Stimulated activated CD4-positive, alpha-beta T cell treated with anti-CD3 and anti-CD28 coated beads, TNF-alpha, amount 100 ng/mL, for 48 hours (primary cell): ENCODE measurements around the gene ATG14.
"Not testable (repeated sequence)": the region's sequence is repeated elsewhere in the genome, so short reads cannot be mapped to it uniquely, and the experiment has no call there.

Experiments
- DNase-seq, 3 donors: peaks; one replicate each; pipeline ENCODE4 v3.0.0-alpha.2; 2020; ENCODE audit warnings: low read depth in 3 of 3

Gene ATG14

DNA sequence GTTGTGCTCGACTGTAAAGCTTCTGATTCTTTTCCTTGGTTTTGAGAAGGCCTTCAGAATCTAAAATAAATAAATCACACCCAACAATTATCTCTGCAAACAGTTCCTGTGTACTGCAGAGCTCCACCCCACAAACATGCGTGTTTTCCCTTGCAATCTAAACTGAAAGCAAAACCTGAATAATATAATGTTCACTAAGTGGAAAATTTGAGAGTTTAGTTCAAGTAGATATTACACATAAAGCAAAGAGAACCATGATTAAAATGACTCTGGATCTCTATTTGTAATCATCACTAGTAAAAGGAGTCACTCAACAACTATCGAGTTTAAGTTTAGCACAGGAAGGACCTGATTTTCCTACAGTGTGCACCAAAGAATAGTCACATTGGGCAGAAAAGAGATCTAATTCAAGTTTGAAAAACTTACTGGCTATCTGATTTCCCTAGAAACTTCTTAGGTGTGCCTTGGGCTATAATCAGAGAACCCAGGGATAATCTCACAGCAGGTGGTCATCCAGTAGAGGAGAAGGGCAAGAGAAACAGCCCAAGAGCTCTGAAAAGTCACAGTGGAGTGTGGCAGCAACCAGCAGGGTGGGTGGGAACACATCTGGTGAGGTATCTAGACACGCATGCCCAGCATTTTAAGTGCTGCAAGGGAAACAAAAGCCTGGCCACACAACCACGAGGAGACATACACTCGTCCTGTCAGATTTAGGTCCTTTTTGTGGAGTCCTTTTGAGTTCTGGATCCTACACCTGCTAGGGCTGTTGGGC is 25.4 kb downstream of the ATG14 start:
- no peak for DNase-seq

GRCh38 chr14:55384536-55384935 is 27.1 kb downstream of the ATG14 start:
- DNase-seq: no peak

GRCh38 chr14:55383541-55384140 is 28.0 kb downstream of the ATG14 start:
- DNase-seq: no peak

DNA sequence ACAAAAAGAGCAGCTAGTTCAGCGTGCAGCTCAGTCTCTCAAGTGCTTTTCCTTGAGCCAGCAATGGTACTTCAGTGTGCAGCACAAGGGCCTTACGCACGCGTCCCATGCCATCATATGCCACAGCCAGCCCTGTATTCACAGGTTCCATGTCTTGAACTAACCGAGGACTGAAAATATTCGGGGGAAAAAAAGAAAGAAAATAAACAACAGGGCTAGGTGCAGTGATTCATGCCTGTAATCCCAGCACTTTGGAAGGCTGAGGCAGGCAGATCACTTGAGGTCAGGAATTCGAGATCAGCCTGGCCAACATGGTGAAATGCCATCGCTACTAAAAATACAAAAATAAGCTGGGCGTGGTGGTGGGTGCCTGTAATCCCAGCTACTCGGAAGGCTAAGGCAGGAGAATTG is 28.6 kb downstream of the ATG14 start:
- not testable (repeated sequence) for DNase-seq

DNA sequence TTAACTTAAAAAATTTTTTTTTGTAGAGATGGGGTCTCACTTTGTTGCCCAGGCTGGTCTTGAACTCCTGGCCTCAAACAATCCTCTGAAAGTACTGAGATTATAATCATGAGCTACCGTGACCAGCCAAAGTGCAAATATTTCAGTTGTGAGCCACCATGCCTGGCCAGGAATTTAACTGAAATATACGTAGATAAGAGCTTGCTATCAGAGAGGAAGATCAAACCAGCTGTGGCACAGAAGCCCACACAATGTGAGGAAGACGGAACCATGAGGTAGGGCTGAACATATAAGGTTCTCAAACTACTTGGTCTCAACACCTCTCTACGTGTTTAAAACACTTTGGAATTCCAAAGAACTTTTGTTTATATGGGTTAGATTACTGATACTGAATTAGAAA is 29.1 kb downstream of the ATG14 start:
- no peak for DNase-seq

DNA sequence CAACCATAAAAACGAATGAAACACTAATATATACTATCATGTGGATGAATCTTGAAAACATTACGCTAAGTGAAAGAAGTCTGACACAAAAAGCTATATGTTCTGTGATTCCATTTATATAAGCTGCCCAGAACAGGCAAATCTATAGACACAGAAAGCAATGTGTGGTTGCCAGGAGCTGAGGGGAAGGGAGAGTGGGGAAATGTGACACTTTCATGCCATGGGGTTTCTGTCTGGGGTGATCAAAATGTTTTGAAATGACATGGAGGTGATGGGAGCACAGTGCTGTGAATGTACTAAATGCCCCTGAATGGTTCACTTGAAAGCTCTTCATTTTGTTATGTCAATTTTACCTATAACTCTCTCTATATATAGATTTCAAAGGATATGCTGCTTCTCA is 30.1 kb downstream of the ATG14 start:
- no peak for DNase-seq

- DNase-seq: no peak
Observed at GRCh38 chr14:55381040-55381439, 30.6 kb downstream of the ATG14 start.

- DNase-seq: no peak
Observed at GRCh38 chr14:55377236-55377635, 34.4 kb downstream of the ATG14 start.

- no peak for DNase-seq
Observed at GRCh38 chr14:55374771-55375170, 36.9 kb downstream of the ATG14 start.

GRCh38 chr14:55373784-55374705 is 37.6 kb downstream of the ATG14 start:
- DNase-seq: no peak

DNA sequence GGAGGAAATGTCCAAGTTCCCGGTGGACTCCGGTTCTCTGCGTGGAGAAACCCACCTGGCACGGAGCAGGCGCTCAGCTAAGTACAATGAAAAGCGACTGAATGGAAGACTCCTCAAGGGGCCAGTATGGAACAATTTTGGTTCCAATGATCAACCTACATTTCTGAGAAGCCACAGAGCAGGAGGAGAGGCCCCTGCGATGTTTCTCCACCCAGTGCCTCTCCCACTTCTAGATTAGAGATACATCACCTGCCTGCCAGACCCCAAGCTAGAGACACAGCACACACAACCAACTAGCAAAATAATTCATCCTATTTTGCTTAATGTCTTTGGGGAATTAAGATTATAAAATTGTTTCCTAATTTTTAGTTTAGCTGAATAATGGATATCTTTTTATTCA is 38.8 kb downstream of the ATG14 start:
- no peak for DNase-seq

DNA sequence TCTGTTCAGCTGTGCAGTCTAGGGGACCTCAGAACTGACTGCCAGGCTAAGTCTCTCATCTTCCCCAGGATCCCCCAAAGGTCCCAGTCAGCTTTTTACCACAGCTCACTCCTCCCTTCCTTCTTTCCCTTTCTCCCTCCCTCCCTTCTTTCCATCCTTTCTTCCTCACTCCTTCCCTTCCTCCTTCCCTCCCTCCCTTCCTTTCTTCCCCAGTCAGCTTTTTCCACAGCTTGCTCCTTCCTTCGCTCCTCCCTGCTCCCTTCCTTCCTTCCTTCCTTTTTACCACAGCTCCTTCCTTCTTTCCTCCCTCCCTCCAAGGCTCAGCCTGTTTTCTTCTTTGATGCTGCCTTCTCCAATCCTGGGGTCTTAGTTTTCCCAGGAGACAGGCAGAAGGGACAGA is 39.2 kb downstream of the ATG14 start:
- DNase-seq: no peak

DNA sequence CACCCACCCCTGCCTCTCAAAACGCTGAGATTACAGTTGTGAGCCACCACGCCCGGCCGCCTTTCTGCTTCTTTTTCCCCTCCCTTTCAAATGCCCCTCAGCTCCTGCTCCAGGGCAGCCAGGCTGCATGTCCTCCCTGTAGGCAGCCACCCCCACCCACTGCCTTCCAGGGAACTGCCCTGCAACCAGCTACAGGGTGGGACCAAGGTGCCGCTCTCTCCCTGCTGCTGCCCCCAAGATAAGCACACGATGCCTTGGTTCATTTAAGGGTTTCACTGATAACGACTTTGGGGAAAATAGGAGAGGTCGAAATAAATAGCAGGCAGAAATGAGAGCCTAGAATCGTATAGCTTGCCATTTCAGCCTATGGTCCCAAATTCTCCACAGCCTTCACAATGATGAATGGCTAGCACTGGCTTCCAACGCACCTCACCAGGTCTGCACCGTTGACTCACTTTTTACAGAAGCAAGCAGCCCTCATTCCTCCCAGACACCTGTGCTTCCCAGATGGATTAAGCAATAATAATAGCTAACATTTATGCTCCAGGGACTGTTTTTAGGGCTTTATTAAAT is 40.7 kb downstream of the ATG14 start:
- no peak for DNase-seq

- DNase-seq: no peak
Observed at GRCh38 chr14:55366271-55366670, 45.4 kb downstream of the ATG14 start.

GRCh38 chr14:55361190-55361589 is 50.4 kb downstream of the ATG14 start:
- DNase-seq: no peak

GRCh38 chr14:55359307-55359706 is 52.3 kb downstream of the ATG14 start:
- no peak for DNase-seq

DNA sequence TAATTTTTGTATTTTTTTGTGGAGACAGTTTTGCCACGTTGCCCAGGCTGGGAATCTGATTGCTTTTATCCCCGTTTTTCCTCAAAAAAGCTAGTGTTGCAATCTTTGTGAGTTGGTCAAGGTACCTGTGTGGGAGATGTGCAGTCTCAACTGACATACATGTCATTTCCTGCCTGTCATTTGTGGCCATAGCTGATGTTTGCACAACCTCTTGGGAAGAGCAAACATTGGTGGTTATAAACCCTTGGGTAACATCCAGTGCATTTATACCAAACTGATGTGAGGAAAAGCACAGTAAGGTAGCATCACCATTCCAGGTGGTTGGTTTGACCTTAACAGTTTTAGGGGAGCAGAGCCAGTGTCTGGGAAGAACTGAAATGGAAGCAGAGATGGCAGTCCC is 54.7 kb downstream of the ATG14 start:
- no peak for DNase-seq

DNA sequence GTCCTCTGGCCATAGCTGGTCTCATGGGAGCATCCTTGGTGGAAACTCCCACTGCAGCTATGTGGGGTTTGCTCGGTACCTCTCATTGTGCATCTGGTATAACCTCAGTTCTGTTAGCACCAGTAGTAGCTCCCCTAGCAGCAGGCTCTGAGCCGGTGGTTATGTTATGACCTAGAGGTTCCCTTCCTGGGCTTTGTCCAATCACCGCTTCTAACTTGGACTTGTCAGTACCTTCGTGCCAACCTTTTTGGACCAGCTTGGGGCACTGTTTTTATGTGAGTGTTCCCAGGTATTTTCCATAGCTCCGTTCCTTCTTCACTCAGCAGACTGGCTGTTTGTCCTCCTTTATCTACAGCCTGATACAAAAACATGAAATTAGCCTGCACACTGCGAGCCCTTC is 55.7 kb downstream of the ATG14 start:
- no peak for DNase-seq

DNA sequence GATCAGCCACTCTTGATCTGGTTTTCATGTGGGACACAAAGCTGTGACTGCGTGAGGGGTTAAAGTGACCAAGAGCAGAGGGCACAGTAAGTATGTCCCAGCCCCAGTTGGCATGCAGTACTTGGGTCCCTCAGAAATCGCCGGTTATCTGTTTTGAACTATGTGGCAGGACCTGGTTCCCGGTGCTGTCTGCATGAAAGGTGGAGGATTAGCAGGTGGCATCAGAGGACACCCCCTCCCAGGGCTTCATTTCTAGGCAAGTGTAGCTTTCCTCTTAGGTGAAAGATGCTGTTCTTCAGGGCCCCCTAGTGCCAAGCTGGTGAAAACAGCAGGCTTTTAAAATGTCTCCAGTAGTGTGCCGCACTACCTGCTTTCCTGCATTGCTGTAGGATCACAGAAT is 57.1 kb downstream of the ATG14 start:
- DNase-seq: peak; percentile 14 to 45 (median 27)

DNA sequence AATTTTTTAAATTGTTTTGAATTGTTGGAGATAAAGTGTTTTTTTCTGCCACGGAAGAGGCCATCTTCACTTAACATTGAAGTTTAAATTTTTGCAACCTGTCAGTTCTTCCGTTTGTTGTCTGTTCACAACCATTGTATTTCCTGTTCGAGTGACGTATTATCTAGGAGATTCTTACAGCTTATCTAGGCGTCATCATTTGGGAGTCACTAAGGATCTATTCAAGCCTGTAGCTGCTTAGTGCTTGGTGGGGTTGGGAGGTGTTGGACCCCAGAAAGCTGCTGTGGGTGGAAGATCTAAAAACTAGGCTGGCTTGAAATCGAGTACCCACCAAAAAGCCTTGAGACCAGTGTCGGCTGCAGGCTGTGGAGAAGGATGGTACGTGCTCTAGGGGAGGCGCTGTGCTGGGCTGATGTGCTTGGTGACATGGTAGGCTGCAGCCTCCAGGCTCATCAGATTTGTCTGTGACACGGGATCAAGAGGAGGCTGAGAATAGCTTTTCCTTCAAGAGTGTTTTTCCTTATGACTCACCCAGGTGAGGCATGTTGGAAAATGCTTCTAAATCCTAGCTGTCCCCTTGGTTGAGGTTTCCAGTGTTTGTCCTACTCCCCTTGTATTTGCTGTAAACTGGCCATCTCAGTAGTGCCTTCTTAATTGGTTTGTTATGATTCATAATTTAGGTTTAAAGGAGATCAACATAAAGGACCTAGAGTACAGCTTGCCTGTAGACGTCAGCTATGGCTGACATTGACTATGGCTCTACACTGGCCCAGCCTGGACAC is 57.8 kb downstream of the ATG14 start:
- no peak for DNase-seq

- DNase-seq: no peak
Observed at GRCh38 chr14:55352201-55352600, 59.4 kb downstream of the ATG14 start.
